ENCODE measurements around the gene MSL3B.

MSL3B gene

GRCh38 chr2:233854241-233854981 lies 13.8 kb downstream of the MSL3B start, which contains the start of gene HJURP:
Gene HJURP (minus strand): TSS chr2:233854535. CDS start chr2:233854500, 35 bp downstream.
- Histone ChIP-seq H3K9ac (no peak within 1 kb of the TSS), H3K27me3 (ENCODE audit: control insufficient read depth, insufficient read depth, low read length) (no peaks in the 10 kb centered on the region), H3K36me3 (ENCODE audit: control insufficient read depth, insufficient read depth, low read length) (no peaks in the 10 kb centered on the region), H3K4me1 (peaks cover 7% of the 10 kb centered on the region), H3K4me3 (ENCODE audit: low read depth, low read length) (peak within 1 kb of the TSS; percentile 80), H3K4me2 (ENCODE audit: low read length) (peak within 1 kb of the TSS; percentile 84), H2AFZ (peak within 1 kb of the TSS; percentile 84), H3K27ac (no peak within 1 kb of the TSS), H3K79me2 (no peaks in the 10 kb centered on the region), H3K9me3 (ENCODE audit: control insufficient read depth, low read length) (no peaks in the 10 kb centered on the region)
- TF ChIP-seq CTCF (IDR thresholded peaks at IDR 0.05): no peak

- H3K27ac ChIP-seq: no peak overlapping the region
- H3K4me2 ChIP-seq (ENCODE audit: low read length): peak overlapping the region; percentile 84
- H3K27me3 ChIP-seq (ENCODE audit: control insufficient read depth, insufficient read depth, low read length): no peaks in the 10 kb centered on the region
- H3K79me2 ChIP-seq: no peaks in the 10 kb centered on the region
- peak overlapping the region; percentile 84 for H2AFZ ChIP-seq
- H3K36me3 ChIP-seq (ENCODE audit: control insufficient read depth, insufficient read depth, low read length): no peaks in the 10 kb centered on the region
- no peak overlapping the region for H3K9ac ChIP-seq
- TF ChIP-seq CTCF (IDR thresholded peaks at IDR 0.05): no peak
- H3K4me3 ChIP-seq (ENCODE audit: low read depth, low read length): peak overlapping the region; percentile 80
- H3K4me1 ChIP-seq: peaks cover 7% of the 10 kb centered on the region
- H3K9me3 ChIP-seq (ENCODE audit: control insufficient read depth, low read length): no peaks in the 10 kb centered on the region
Measured at GRCh38 chr2:233853883-233854240, 14.3 kb downstream of the MSL3B start.

- TF ChIP-seq CTCF (IDR thresholded peaks at IDR 0.05): no peak
- peak overlapping the region; percentile 84 for H2AFZ ChIP-seq
- peaks cover 7% of the 10 kb centered on the region for H3K4me1 ChIP-seq
- no peaks in the 10 kb centered on the region for H3K27me3 ChIP-seq (ENCODE audit: control insufficient read depth, insufficient read depth, low read length)
- no peak overlapping the region for H3K27ac ChIP-seq
- H3K9me3 ChIP-seq (ENCODE audit: control insufficient read depth, low read length): no peaks in the 10 kb centered on the region
- H3K4me2 ChIP-seq (ENCODE audit: low read length): no peak overlapping the region
- no peaks in the 10 kb centered on the region for H3K36me3 ChIP-seq (ENCODE audit: control insufficient read depth, insufficient read depth, low read length)
- H3K79me2 ChIP-seq: no peaks in the 10 kb centered on the region
- no peak overlapping the region for H3K4me3 ChIP-seq (ENCODE audit: low read depth, low read length)
- no peak overlapping the region for H3K9ac ChIP-seq
Measured at GRCh38 chr2:233853353-233853752, 14.8 kb downstream of the MSL3B start.

GRCh38 chr2:233852056-233852455 lies 16.1 kb downstream of the MSL3B start:
- Histone ChIP-seq H3K4me2 (ENCODE audit: low read length) (no peak overlapping the region), H2AFZ (no peak overlapping the region), H3K9me3 (ENCODE audit: control insufficient read depth, low read length) (no peaks in the 10 kb centered on the region), H3K9ac (no peak overlapping the region), H3K27me3 (ENCODE audit: control insufficient read depth, insufficient read depth, low read length) (no peaks in the 10 kb centered on the region), H3K79me2 (no peaks in the 10 kb centered on the region), H3K4me1 (peaks cover 7% of the 10 kb centered on the region), H3K4me3 (ENCODE audit: low read depth, low read length) (no peak overlapping the region), H3K27ac (no peak overlapping the region), H3K36me3 (ENCODE audit: control insufficient read depth, insufficient read depth, low read length) (no peaks in the 10 kb centered on the region)
- TF ChIP-seq CTCF (IDR thresholded peaks at IDR 0.05): no peak

GRCh38 chr2:233851169-233851568 lies 17.0 kb downstream of the MSL3B start:
- Histone ChIP-seq H3K27ac (no peak overlapping the region), H3K36me3 (ENCODE audit: control insufficient read depth, insufficient read depth, low read length) (no peaks in the 10 kb centered on the region), H3K27me3 (ENCODE audit: control insufficient read depth, insufficient read depth, low read length) (no peaks in the 10 kb centered on the region), H2AFZ (no peak overlapping the region), H3K4me1 (peaks cover 7% of the 10 kb centered on the region), H3K9ac (no peak overlapping the region), H3K4me2 (ENCODE audit: low read length) (no peak overlapping the region), H3K79me2 (no peaks in the 10 kb centered on the region), H3K9me3 (ENCODE audit: control insufficient read depth, low read length) (no peaks in the 10 kb centered on the region), H3K4me3 (ENCODE audit: low read depth, low read length) (no peak overlapping the region)
- TF ChIP-seq CTCF (IDR thresholded peaks at IDR 0.05): no peak

Data from parathyroid adenoma (tissue), 2 donors.